ENCODE data around the gene IGSF3.
"Not testable (repeated sequence)": the region's sequence is repeated elsewhere in the genome, so short reads cannot be mapped to it uniquely, and the experiment has no call there.

- not testable (repeated sequence) for TF ChIP-seq CTCF (IDR thresholded peaks at IDR 0.05 in 4 of 5, conservative IDR thresholded peaks at IDR 0.05 in 1 of 5); POLR2A (IDR thresholded peaks at IDR 0.05)
Measured at GRCh38 chr1:116590359-116591005, 77.1 kb downstream of the IGSF3 start.

Data from gastrocnemius medialis (tissue), 4 donors.